Measurements from ENCODE around the gene MRNIP. TPM values are rescaled to one million over a fixed set of nuclear protein-coding genes. Genes with fewer than 3 reads are reported as not detected.

MRNIP gene
- total RNA-seq, 4 donors from 2014 or later, result 15.3 to 26.8 (median 17.7) TPM

- DNase-seq (ENCODE audit: low spot score), result no peak
- ATAC-seq (ENCODE audit: low FRiP score), result peak; percentile 87
- no peak for TF ChIP-seq CTCF (IDR thresholded peaks at IDR 0.05)
Observed at GRCh38 chr5:179806250-179807048, 52.2 kb downstream of the MRNIP start, which contains the start of gene MGAT4B. MGAT4B (minus strand) TSS chr5:179806866; CDS start chr5:179806583, 283 bp downstream.

DNA sequence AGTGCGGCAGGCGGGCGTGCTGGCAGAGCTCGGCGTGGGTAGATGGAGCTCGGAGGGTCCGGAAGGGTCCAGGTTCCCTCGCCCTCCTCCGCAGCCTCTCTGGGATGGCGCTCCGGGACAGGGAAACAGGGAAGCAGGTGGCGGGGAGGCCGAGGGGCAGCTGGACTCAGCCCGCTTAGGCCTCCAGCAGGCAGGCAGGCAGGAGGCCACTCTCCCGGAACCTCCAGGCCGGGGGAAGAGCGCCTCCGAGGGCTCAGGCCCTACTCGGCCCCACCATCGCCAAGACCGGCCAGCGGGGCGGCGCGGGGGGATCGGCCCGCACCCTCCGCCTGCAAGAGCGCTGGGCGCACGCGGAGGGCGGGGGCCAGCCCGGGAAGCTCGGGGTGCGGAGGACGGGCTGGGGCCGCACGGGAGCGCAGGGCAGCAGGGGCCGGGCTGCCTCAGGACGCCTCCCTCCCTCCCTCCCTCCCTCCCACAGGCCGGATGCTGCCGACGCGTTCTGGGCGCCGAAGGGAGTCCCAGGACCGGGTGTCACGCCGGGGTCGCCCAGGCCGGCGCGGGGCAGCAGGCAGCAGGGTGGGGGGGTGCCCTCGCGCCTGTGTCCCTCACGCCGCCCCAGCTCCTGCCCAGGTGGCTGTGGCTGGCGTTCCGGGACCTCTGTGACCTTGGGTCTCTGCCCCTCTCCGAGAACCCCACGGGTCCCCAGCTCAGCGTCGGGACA, 52.9 kb downstream of the MRNIP start:
- ATAC-seq (ENCODE audit: low FRiP score), result peak; percentile 28

GRCh38 chr5:179805070-179805528, 53.5 kb downstream of the MRNIP start:
- no peak for ATAC-seq (ENCODE audit: low FRiP score)
- no peak for TF ChIP-seq CTCF (IDR thresholded peaks at IDR 0.05)
- no peak for DNase-seq (ENCODE audit: low spot score)

More for the DNA sequence above, 52.9 kb downstream of the MRNIP start:
- no peak for DNase-seq (ENCODE audit: low spot score)
- no peak for TF ChIP-seq CTCF (IDR thresholded peaks at IDR 0.05)

DNA sequence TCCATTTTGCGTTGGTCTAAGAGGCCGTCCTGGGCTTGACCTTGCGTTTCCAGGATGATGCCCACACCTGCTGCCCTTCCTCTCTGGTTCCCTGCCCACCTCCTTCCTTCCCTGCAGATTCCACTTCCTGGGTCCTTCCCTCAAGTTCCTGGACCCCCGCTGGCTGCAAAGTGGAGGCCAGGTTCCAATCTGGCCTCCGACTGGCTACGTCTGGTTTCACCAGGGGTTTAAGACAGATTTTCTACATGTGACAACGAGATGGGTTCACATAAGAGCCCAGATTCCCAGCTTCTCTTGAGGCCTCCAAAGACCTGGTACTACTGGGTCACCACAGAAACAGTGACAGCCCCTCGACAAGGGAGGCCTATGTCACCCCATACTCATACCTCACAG, 54.1 kb downstream of the MRNIP start:
- TF ChIP-seq CTCF (IDR thresholded peaks at IDR 0.05), result no peak
- no peak for DNase-seq (ENCODE audit: low spot score)
- no peak for ATAC-seq (ENCODE audit: low FRiP score)

DNA sequence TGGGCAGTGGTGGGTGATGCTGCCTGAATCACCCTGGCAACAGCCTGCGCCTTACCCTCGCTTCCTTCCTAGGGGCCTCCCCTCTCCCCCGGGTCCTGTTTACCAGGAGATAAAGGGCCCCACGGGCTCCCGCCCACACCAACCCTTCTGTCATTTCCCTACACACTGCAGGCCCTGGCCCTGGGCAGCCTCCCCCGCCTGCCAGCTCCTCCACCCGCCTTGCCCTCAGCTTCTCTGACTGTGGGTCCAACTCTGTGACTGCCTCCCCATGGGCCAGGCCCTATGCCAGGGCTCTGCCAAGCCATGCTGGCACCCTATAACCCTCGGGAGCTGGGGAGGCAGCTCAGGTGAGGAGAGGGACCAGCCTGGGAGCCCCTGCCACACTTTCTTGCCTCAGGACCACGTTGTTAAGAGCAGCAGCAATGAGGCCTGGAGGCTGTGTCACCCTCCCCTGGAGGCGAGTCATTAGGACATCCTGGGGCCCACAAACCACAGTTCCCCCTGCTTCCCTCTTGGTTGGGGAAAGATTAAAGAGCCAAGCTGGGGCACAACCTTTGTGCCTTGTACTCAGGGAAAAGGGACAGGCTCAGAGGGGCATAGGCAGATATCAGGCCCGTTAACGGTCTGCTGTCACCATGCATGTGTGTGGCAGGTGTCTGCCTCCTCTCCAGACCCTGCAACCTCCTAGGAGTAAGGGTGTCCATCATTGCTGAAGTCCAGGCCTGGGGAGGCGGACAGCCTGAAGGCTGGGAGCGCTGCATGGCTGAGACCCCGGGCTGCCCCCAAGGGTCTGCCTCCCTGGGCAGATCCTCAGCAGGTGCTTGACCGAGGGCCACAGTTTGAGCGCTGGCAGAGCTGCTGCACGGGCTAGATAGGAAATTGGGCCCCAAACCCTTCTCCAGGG, 54.7 kb downstream of the MRNIP start:
- DNase-seq (ENCODE audit: low spot score), result no peak
- no peak for TF ChIP-seq CTCF (IDR thresholded peaks at IDR 0.05)
- ATAC-seq (ENCODE audit: low FRiP score), result no peak

GRCh38 chr5:179802950-179803562, 55.6 kb downstream of the MRNIP start:
- TF ChIP-seq CTCF (IDR thresholded peaks at IDR 0.05), result no peak
- DNase-seq (ENCODE audit: low spot score), result no peak
- ATAC-seq (ENCODE audit: low FRiP score), result no peak

Measured in omental fat pad (tissue), 4 donors.